HFFc6 (cell line): ENCODE measurements around the gene CSF1R. TPM values are rescaled to one million over a fixed set of nuclear protein-coding genes. Genes with fewer than 3 reads are reported as not detected.

Experiments
- DNase-seq: peaks from one replicate; pipeline ENCODE4 v3.0.0-alpha.2; 2018
- H3K27ac Mint-ChIP-seq: 2 replicates; pipeline ENCODE4 v1.8.0; 2020; ENCODE audit warnings: mild to moderate bottlenecking, mixed read lengths
- H3K27me3 Mint-ChIP-seq: 2 replicates; pipeline ENCODE4 v1.8.0; 2021; ENCODE audit warnings: mild to moderate bottlenecking, moderate library complexity, mixed read lengths; ENCODE audit not compliant: insufficient read depth
- H3K36me3 Mint-ChIP-seq: 2 replicates; pipeline ENCODE4 v1.8.0; 2021; ENCODE audit warnings: low read depth, mixed read lengths
- H3K4me1 Mint-ChIP-seq: 2 replicates; pipeline ENCODE4 v1.8.0; 2020; ENCODE audit warnings: low read depth, mixed read lengths
- H3K4me3 Mint-ChIP-seq: 2 replicates; pipeline ENCODE4 v1.8.0; 2020; ENCODE audit warnings: mild to moderate bottlenecking, moderate library complexity, mixed read lengths
- H3K9me3 Mint-ChIP-seq: 2 replicates; pipeline ENCODE4 v1.8.0; 2020; ENCODE audit warnings: mild to moderate bottlenecking, mixed read lengths
- total RNA-seq, 6 experiments: library from RNA; stranded (reverse); fragmentation: NEBNext Ultra II Directional; extraction: Animal tissue kit (Norgen Biotek cat#: 25700); gene quantifications; 2 replicates in 1 of 6; 3 replicates in 5 of 6; pipeline ENCODE4 v1.2.3, GENCODE V29; 2021
- TF ChIP-seq, protein P1 (sequence below): fragments of 200-600 bp; sonication (generic); IDR thresholded peaks from 2 replicates; pipeline ENCODE4 v1.5.0; 2021; ENCODE audit warnings: antibody characterized with exemption, mild to moderate bottlenecking

Gene CSF1R
- total RNA-seq, 6 experiments from 2014 or later = 0.26 to 1.5 (median 0.78) TPM

DNA sequence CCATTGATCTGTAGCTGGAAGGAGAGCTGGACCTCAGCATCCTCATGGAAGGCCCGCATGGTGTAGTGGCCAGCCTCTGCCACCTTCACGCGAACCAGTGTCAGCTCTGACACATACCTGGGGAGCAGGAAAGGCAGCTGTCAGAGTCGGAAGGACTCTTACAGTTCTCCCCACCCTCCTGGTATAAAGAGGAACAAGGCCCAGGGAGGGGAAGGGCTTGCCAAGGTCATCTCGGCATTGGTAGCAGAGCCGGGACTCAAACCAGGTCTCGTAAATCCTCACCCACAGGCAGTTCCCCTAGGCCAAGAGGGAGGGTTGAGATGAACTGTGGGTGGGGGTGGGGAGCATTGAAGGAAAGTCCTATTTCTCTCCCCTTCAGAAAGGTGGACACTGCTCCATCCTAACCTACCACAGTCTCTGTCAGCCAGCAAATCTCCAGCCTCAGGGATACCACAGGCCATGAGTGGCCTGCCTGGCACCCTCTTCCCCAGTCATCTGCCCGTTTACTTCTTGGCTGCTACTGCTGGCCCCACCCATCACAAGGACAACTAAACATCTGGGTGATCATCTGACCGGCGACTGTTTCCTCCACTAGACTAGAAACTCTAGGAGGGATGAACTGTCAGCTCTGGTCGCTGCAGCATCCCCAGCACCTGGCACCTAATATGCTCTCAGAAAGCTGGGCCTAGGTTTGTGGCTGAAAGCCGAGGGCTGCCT lies 45.8 kb upstream of the CSF1R start:
- H3K27ac Mint-ChIP-seq = peak overlapping the region; percentile 76
- peak overlapping the region; percentile 37; the same call in 1 of the 2 replicates for H3K4me3 Mint-ChIP-seq
- DNase-seq = peak; percentile 26
- H3K9me3 Mint-ChIP-seq = no peaks in the 10 kb centered on the region
- peaks cover 65% of the 10 kb centered on the region for H3K36me3 Mint-ChIP-seq
- peaks cover 11% of the 10 kb centered on the region for H3K27me3 Mint-ChIP-seq
- peaks cover 78% of the 10 kb centered on the region for H3K4me1 Mint-ChIP-seq
- TF ChIP-seq, protein P1, sequence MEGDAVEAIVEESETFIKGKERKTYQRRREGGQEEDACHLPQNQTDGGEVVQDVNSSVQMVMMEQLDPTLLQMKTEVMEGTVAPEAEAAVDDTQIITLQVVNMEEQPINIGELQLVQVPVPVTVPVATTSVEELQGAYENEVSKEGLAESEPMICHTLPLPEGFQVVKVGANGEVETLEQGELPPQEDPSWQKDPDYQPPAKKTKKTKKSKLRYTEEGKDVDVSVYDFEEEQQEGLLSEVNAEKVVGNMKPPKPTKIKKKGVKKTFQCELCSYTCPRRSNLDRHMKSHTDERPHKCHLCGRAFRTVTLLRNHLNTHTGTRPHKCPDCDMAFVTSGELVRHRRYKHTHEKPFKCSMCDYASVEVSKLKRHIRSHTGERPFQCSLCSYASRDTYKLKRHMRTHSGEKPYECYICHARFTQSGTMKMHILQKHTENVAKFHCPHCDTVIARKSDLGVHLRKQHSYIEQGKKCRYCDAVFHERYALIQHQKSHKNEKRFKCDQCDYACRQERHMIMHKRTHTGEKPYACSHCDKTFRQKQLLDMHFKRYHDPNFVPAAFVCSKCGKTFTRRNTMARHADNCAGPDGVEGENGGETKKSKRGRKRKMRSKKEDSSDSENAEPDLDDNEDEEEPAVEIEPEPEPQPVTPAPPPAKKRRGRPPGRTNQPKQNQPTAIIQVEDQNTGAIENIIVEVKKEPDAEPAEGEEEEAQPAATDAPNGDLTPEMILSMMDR = no peak

DNA sequence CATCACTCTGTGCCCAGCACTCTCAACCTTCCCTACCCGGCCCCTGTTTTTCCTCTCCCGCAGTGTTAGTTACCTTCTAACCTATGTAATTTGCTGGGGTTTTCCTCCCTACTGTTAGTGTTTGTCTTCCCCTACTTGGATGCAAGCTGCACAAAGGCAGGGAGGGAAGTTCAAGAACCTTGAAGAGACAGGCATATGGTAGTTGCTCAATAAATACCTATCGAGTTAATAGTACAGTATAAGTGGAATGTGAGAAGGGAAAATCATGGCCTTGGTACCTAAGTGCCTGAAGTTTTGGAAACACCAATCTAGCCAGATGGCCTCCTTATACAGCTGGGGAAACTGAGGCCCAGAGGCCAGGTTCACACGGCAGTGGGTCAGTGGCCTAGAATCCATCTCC lies 45.1 kb upstream of the CSF1R start:
- Mint-ChIP-seq H3K27ac (peak overlapping the region; percentile 59), H3K4me1 (peaks cover 75% of the 10 kb centered on the region)

DNA sequence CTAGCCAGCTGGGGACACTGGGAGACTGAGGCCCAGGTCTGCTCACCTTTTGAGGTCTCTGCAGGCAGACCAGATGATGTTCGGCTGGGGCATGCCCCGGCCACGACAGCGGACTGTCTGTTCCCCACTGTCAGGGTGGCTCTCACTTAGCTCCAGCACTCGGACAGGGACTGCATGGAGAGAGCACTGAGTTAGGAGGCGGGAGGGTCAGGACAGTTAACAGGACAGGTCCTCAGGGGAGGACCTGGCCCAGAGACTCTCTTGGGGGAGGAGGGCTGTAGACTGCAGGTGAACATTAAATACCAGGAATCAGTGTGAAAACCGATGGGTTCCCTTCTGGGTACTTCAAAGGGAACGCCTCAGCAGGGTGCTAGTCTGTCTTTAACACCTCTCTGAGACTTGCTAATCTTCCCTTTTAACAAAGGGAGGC lies 44.2 kb upstream of the CSF1R start:
- TF ChIP-seq, protein P1 = no peak
- DNase-seq = no peak
- H3K27me3 Mint-ChIP-seq = peaks cover 11% of the 10 kb centered on the region
- peak overlapping the region; percentile 67 for H3K27ac Mint-ChIP-seq
- H3K4me3 Mint-ChIP-seq = no peak overlapping the region
- peaks cover 76% of the 10 kb centered on the region for H3K36me3 Mint-ChIP-seq
- no peaks in the 10 kb centered on the region for H3K9me3 Mint-ChIP-seq
- peaks cover 73% of the 10 kb centered on the region for H3K4me1 Mint-ChIP-seq

More for the DNA sequence above, 45.1 kb upstream of the CSF1R start:
- Mint-ChIP-seq H3K4me3 (no peak overlapping the region), H3K36me3 (peaks cover 66% of the 10 kb centered on the region), H3K27me3 (peaks cover 9% of the 10 kb centered on the region), H3K9me3 (no peaks in the 10 kb centered on the region)
- TF ChIP-seq, protein P1 = no peak
- peak; percentile 30 for DNase-seq

DNA sequence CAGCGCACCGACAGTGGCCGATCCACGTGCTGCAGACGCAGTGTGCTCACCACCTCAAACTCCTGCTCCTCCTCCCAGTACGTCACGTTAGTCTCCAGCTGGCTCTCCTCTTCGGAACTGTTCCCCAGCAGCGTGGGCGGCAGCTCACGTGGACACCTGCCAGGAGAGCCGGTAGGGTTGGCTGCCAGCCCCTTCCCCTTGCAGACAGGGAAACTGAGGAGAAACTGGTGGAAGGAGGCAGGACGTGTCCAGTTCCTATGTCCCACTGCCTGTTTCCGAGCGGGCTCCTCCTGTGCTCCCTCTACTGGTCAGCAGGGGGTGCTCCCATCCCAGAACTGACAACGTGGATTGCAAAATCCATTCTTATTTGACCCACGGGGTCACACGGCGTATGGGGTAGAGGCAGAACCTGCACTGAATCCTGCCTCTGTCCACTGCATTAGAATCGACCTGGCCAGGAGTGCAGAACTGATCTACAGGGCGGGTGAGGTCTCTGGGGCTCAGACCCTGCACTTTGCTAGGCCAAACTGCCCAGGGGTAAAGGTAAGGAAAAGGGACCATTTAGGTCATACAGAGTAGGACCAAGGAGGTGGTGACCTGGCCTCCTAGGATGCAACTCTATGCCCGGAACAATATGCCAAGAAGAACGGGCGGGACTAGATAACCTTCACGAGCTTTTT lies 43.6 kb upstream of the CSF1R start:
- TF ChIP-seq, protein P1 = peak; percentile 96
- H3K9me3 Mint-ChIP-seq = no peaks in the 10 kb centered on the region
- peaks cover 11% of the 10 kb centered on the region for H3K27me3 Mint-ChIP-seq
- H3K4me1 Mint-ChIP-seq = peaks cover 68% of the 10 kb centered on the region
- H3K36me3 Mint-ChIP-seq = peaks cover 76% of the 10 kb centered on the region
- peak overlapping the region; percentile 67 for H3K27ac Mint-ChIP-seq
- no peak overlapping the region for H3K4me3 Mint-ChIP-seq
- peak; percentile 56 for DNase-seq

DNA sequence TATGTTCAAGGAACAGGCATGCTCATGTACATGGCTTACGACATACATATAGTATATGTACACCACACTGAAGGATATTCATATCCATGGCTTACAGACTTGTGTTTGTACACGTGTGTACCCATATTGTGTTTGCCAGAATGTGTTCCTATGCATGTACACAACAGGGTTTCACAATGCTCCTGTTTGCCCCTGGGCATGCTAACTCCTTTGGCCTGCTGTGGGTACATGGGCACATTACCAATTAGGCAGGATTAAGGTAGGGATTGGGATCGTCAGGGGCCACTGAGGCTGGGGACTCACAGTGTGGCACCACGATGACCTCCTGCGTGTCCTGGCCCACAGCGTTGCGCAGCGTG lies 43.1 kb upstream of the CSF1R start:
- no peak overlapping the region for H3K4me3 Mint-ChIP-seq
- TF ChIP-seq, protein P1 = no peak
- peaks cover 62% of the 10 kb centered on the region for H3K4me1 Mint-ChIP-seq
- H3K27me3 Mint-ChIP-seq = peaks cover 11% of the 10 kb centered on the region; the same call in 1 of the 2 replicates
- no peak for DNase-seq
- no peaks in the 10 kb centered on the region for H3K9me3 Mint-ChIP-seq
- peaks cover 75% of the 10 kb centered on the region for H3K36me3 Mint-ChIP-seq
- no peak overlapping the region for H3K27ac Mint-ChIP-seq
